Spinal cord (tissue), 10 donors: ENCODE measurements around the gene PRKN. TPM values are rescaled to one million over a fixed set of nuclear protein-coding genes. Genes with fewer than 3 reads are reported as not detected.

Experiments used
- DNase-seq, 6 donors: peaks; one replicate each; pipeline versions ENCODE4 v3.0.0 to v3.0.0-alpha.2; 2013 to 2015; ENCODE audit warnings: low spot score in 6 of 6, low read depth in 4 of 6
- H3K27ac ChIP-seq: one replicate; pipeline ENCODE4 v1.5.1; 2013; ENCODE audit warnings: low read depth, low read length, control low read depth
- H3K27me3 ChIP-seq: one replicate; pipeline ENCODE4 v1.6.1; 2013; ENCODE audit warnings: low read length; ENCODE audit not compliant: control insufficient read depth, insufficient read depth
- H3K36me3 ChIP-seq: one replicate; pipeline ENCODE4 v1.6.1; 2013; ENCODE audit warnings: low read length; ENCODE audit not compliant: control insufficient read depth, insufficient read depth
- H3K4me1 ChIP-seq: one replicate; pipeline ENCODE4 v1.6.1; 2013; ENCODE audit warnings: low read length; ENCODE audit not compliant: control insufficient read depth, insufficient read depth
- H3K4me3 ChIP-seq: one replicate; pipeline ENCODE4 v1.5.1; 2013; ENCODE audit warnings: low read depth, low read length, control low read depth
- H3K9me3 ChIP-seq: one replicate; pipeline ENCODE4 v1.6.1; 2013; ENCODE audit warnings: low read length; ENCODE audit not compliant: control insufficient read depth, insufficient read depth
- WGBS: methylation state at CpG from one replicate; pipeline ENCODE4 v1.1.5; 2013; ENCODE audit warnings: missing lambda C conversion rate; ENCODE audit not compliant: insufficient coverage; 5-methylcytosine and 5-hydroxymethylcytosine counted together
- polyA plus RNA-seq, 2 donors: library from polyadenylated mRNA; unstranded; fragments of 120-200 nt; gene quantifications; one replicate each; pipeline ENCODE4 v1.2.1, GENCODE V29; 2013; ENCODE audit not compliant: insufficient read length in 2 of 2
- total RNA-seq, 2 donors: library from RNA; depleted of rRNA in 1 of 2; stranded (reverse); fragments of 120-200 nt in 1 of 2; fragments of >200 nt in 1 of 2; gene quantifications; one replicate each; pipeline versions ENCODE4 v1.2.3 to v1.2.4, GENCODE V29; 2013 to 2014
- donor health status: healthy.

The PRKN gene
- total and polyA plus RNA-seq, 4 donors: 7.4 to 9.5 (median 8.4) TPM

GRCh38 chr6:162125659-162126058 lies 601.9 kb downstream of the PRKN start:
- H3K27ac ChIP-seq: no peak overlapping the region
- H3K9me3 ChIP-seq: no peaks in the 10 kb centered on the region
- H3K36me3 ChIP-seq: no peaks in the 10 kb centered on the region
- no peaks in the 10 kb centered on the region for H3K4me1 ChIP-seq
- H3K27me3 ChIP-seq: no peaks in the 10 kb centered on the region
- WGBS: 91% methylated on average over 1 of the region's 5 CpGs
- DNase-seq: no peak
- H3K4me3 ChIP-seq: no peak overlapping the region

GRCh38 chr6:162124710-162125435 lies 602.7 kb downstream of the PRKN start:
- Histone ChIP-seq H3K9me3 (no peaks in the 10 kb centered on the region), H3K4me1 (no peaks in the 10 kb centered on the region), H3K27ac (no peak overlapping the region), H3K27me3 (no peaks in the 10 kb centered on the region), H3K4me3 (no peak overlapping the region), H3K36me3 (no peaks in the 10 kb centered on the region)
- no peak for DNase-seq
- 96% methylated on average over 10 of the region's 15 CpGs for WGBS

GRCh38 chr6:162123797-162124196 lies 603.8 kb downstream of the PRKN start:
- Histone ChIP-seq H3K27me3 (no peaks in the 10 kb centered on the region), H3K4me3 (no peak overlapping the region), H3K27ac (no peak overlapping the region), H3K4me1 (no peaks in the 10 kb centered on the region), H3K36me3 (no peaks in the 10 kb centered on the region), H3K9me3 (no peaks in the 10 kb centered on the region)
- 49% methylated on average over 2 of the region's 3 CpGs for WGBS
- DNase-seq: peak in 1 of 6 donors; percentile 31

- WGBS: 60% methylated on average over 3 of the region's 4 CpGs
- Histone ChIP-seq H3K36me3 (no peaks in the 10 kb centered on the region), H3K27ac (no peak overlapping the region), H3K4me1 (no peaks in the 10 kb centered on the region), H3K4me3 (no peak overlapping the region), H3K9me3 (no peaks in the 10 kb centered on the region), H3K27me3 (no peaks in the 10 kb centered on the region)
- peak in 1 of 6 donors; percentile 45 for DNase-seq
Measured at GRCh38 chr6:162119341-162119740, 608.2 kb downstream of the PRKN start.

- H3K27ac ChIP-seq: no peak overlapping the region
- H3K4me1 ChIP-seq: no peaks in the 10 kb centered on the region
- WGBS: 84% methylated on average over 3 of the region's 5 CpGs
Measured at GRCh38 chr6:162118706-162119105, 608.9 kb downstream of the PRKN start.

GRCh38 chr6:162116902-162117525 lies 610.6 kb downstream of the PRKN start:
- H3K27me3 ChIP-seq: no peaks in the 10 kb centered on the region

More at GRCh38 chr6:162118706-162119105, 608.9 kb downstream of the PRKN start:
- Histone ChIP-seq H3K9me3 (no peaks in the 10 kb centered on the region), H3K4me3 (no peak overlapping the region), H3K36me3 (no peaks in the 10 kb centered on the region), H3K27me3 (no peaks in the 10 kb centered on the region)
- DNase-seq: no peak

DNA sequence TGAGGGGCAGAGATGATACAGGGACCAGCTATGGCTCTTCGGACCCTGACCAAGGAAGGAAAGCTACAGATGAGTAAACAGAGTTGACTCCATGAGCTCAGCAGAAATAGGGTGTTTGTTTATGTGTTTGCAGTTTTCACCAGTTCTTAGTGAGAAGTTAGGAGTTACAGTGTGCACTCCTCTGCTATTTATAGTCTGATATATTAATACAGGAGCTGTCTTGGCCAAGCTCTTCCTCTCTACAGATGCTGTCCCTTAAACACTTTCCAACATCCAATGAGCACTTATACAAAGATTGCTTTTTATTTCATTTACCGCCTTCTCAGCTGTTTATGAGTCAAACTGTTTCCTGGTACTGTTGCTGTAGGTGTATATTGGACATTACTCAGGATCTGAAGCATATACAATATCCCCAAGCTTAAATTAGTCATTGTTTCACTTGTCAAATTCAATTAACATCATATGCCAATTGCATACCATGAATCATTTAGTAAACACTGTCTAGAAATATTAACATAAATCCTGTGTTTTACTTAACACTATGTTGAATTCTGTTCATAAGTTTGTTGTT lies 618.0 kb downstream of the PRKN start:
- no peaks in the 10 kb centered on the region for H3K36me3 ChIP-seq
- no peaks in the 10 kb centered on the region for H3K9me3 ChIP-seq
- no peak overlapping the region for H3K27ac ChIP-seq
- DNase-seq: no peak
- WGBS: 100% methylated on average over 1 of the region's 2 CpGs
- no peak overlapping the region for H3K4me3 ChIP-seq
- H3K4me1 ChIP-seq: no peaks in the 10 kb centered on the region
- H3K27me3 ChIP-seq: no peaks in the 10 kb centered on the region

More at GRCh38 chr6:162116902-162117525, 610.6 kb downstream of the PRKN start:
- H3K9me3 ChIP-seq: no peaks in the 10 kb centered on the region
- 85% methylated on average over 4 of the region's 7 CpGs for WGBS
- H3K4me1 ChIP-seq: no peaks in the 10 kb centered on the region
- H3K36me3 ChIP-seq: no peaks in the 10 kb centered on the region
- no peak for DNase-seq
- H3K4me3 ChIP-seq: no peak overlapping the region
- no peak overlapping the region for H3K27ac ChIP-seq

GRCh38 chr6:162108041-162108440 lies 619.5 kb downstream of the PRKN start:
- no peak for DNase-seq
- no CpG with 5 or more reads among the region's 3 CpGs for WGBS
- Histone ChIP-seq H3K9me3 (no peaks in the 10 kb centered on the region), H3K36me3 (no peaks in the 10 kb centered on the region), H3K27me3 (no peaks in the 10 kb centered on the region), H3K27ac (no peak overlapping the region), H3K4me1 (no peaks in the 10 kb centered on the region), H3K4me3 (no peak overlapping the region)

DNA sequence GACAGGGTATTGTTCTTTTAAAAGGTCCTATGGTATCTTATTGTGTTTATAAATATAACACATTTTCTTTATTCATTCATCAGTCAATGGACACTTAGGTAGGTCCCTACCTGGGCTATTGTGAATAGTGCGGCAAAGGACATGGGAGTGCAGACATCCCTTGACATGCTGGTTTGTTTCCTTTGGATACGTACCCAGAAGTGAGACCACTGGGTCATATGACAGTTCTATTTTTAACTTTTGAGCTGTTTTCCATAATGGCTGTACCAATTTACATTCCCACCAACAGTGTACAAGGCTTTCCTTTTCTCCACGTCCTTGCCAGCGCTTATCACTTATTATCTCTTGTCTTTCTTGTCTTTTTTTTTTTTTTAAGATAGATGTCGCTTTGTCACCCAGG lies 627.5 kb downstream of the PRKN start:
- H3K4me3 ChIP-seq: no peak overlapping the region
- DNase-seq: no peak
- H3K4me1 ChIP-seq: no peaks in the 10 kb centered on the region
- H3K27ac ChIP-seq: no peak overlapping the region
- 83% methylated on average over 1 of the region's 5 CpGs for WGBS
- H3K27me3 ChIP-seq: no peaks in the 10 kb centered on the region
- no peaks in the 10 kb centered on the region for H3K36me3 ChIP-seq
- no peaks in the 10 kb centered on the region for H3K9me3 ChIP-seq

DNA sequence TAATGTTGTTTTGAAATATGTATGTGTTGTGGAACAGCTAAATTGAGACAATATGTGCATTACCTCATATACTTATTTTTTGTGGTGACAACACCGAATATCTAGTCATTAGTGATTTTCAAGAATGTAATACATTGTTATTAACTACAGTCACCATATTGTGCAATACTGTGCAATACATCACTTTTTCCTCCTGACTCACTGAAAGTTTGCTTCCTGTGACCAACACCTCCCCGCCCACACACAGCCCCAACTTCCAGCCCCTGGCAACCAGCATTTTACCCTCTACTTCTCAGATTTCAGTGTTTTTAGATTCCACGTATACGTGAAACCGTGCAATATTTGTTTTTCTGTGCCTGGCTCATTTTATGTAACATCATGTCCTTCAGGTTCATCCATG lies 627.9 kb downstream of the PRKN start:
- no peak for DNase-seq
- WGBS: 95% methylated on average over 2 of the region's 5 CpGs

More for the DNA sequence above, 627.9 kb downstream of the PRKN start:
- Histone ChIP-seq H3K27ac (no peak overlapping the region), H3K4me1 (no peaks in the 10 kb centered on the region), H3K36me3 (no peaks in the 10 kb centered on the region), H3K27me3 (no peaks in the 10 kb centered on the region), H3K4me3 (no peak overlapping the region), H3K9me3 (no peaks in the 10 kb centered on the region)
